GM12864 (cell line): ENCODE results near the gene DDX41.
A peak's percentile ranks its signal among the peaks of the same experiment; 100 is the strongest.

ENCODE experiments used
- DNase-seq: peaks from one replicate; pipeline ENCODE4 v3.0.0-alpha.2; 2011; ENCODE audit warnings: low read depth
- H3K4me3 ChIP-seq: 2 replicates; pipeline ENCODE4 v1.5.1; 2011; ENCODE audit warnings: mild to moderate bottlenecking, low read depth, low read length, control low read depth
- CTCF ChIP-seq: IDR thresholded peaks from 2 replicates; pipeline ENCODE4 v1.5.1; 2011; ENCODE audit warnings: low read depth, mild to moderate bottlenecking, moderate library complexity, low read length, control low read depth, inconsistent platforms; ENCODE audit errors: missing control alignments

Gene DDX41

GRCh38 chr5:177505075-177505474 lies 11.7 kb downstream of the DDX41 start:
- no peak for DNase-seq
- H3K4me3 ChIP-seq: no peak overlapping the region
- TF ChIP-seq CTCF: no peak

GRCh38 chr5:177504086-177505056 lies 12.4 kb downstream of the DDX41 start:
- DNase-seq: no peak
- TF ChIP-seq CTCF: no peak
- no peak overlapping the region for H3K4me3 ChIP-seq

- H3K4me3 ChIP-seq: no peak overlapping the region
- no peak for TF ChIP-seq CTCF
- DNase-seq: no peak
Measured at GRCh38 chr5:177503351-177504085, 13.2 kb downstream of the DDX41 start.

- TF ChIP-seq CTCF: no peak
- DNase-seq: no peak
- H3K4me3 ChIP-seq: no peak overlapping the region
Measured at GRCh38 chr5:177502886-177503285, 13.9 kb downstream of the DDX41 start.

- no peak overlapping the region for H3K4me3 ChIP-seq
- no peak for TF ChIP-seq CTCF
- DNase-seq: no peak
Measured at GRCh38 chr5:177501874-177502678, 14.7 kb downstream of the DDX41 start.

- H3K4me3 ChIP-seq: no peak overlapping the region
- no peak for DNase-seq
- TF ChIP-seq CTCF: peak; percentile 96
Measured at GRCh38 chr5:177500685-177501522, 15.9 kb downstream of the DDX41 start.
